ENCODE measurements around the gene ALOX5.

The ALOX5 gene

DNA sequence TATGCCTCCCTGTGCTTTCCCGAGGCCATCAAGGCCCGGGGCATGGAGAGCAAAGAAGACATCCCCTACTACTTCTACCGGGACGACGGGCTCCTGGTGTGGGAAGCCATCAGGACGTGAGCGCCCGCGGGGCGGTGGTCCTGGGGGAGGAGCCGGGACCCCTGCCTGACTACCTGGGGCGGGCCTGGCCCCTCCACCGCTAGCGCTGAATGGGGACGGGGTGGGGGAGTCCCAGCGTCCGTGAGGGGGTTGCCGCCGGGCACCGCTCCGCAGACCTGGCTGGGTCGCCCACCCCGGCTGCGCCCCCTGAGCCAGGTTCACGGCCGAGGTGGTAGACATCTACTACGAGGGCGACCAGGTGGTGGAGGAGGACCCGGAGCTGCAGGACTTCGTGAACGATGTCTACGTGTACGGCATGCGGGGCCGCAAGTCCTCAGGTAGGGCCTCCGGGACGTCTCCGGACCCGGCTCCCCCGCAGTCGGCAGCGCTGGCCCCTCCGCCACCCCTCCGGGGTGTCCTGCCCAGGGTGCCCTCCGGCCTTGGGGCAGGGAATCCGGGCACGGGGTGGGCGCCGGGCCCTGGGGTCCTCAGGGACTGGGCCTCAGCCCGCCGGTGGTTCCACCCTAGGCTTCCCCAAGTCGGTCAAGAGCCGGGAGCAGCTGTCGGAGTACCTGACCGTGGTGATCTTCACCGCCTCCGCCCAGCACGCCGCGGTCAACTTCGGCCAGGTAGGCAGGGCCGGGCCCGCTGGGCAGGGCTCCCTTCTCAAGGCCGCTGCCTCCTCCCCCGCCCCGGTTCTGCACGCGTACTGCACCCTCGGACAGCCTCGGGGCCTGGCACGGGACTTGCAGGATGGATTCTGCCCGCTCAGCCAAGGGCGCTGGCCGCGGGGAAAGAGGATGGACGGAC, 69.3 kb downstream of the ALOX5 start:
- no peak for DNase-seq (ENCODE audit: low read depth)

DNA sequence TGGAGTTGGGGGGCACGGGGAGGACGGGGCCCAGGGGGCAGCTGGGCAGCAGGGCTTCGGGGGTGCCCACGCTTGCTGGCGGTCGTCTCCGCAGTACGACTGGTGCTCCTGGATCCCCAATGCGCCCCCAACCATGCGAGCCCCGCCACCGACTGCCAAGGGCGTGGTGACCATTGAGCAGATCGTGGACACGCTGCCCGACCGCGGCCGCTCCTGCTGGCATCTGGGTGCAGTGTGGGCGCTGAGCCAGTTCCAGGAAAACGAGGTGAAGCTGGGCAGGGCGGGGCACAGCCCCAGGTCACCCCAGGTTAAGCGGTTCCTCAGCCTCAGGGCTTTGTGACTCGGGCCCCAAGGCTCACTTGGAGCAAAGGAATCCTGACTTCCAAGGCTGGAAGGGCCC, 70.0 kb downstream of the ALOX5 start:
- DNase-seq (ENCODE audit: low read depth) = no peak

DNA sequence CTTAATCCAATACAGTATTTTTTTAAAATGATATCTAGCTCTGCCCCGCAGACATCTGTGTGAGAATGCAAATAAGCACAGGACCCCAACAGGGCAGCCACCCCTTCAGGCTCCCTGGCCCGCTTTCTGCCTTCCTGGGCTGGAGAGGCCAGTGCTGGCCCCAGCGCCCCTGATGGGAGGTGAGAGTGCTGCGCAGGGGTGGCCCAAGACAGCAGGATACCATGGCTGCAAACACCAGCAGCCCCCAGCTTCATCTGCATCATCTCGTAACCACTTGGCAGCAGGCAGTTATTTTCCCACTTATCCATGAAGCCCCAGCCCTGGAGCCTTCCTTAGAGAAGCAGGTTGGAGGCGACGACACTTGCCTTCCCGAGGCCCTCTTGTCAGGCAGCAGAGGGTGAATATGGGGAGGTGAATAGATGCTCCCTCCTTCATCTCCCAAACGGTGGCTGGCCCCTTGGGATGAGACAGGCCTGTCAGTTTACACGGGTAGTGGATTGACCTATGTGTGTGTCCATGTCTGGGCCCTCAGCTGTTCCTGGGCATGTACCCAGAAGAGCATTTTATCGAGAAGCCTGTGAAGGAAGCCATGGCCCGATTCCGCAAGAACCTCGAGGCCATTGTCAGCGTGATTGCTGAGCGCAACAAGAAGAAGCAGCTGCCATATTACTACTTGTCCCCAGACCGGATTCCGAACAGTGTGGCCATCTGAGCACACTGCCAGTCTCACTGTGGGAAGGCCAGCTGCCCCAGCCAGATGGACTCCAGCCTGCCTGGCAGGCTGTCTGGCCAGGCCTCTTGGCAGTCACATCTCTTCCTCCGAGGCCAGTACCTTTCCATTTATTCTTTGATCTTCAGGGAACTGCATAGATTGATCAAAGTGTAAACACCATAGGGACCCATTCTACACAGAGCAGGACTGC, 71.2 kb downstream of the ALOX5 start:
- DNase-seq (ENCODE audit: low read depth) = no peak

DNA sequence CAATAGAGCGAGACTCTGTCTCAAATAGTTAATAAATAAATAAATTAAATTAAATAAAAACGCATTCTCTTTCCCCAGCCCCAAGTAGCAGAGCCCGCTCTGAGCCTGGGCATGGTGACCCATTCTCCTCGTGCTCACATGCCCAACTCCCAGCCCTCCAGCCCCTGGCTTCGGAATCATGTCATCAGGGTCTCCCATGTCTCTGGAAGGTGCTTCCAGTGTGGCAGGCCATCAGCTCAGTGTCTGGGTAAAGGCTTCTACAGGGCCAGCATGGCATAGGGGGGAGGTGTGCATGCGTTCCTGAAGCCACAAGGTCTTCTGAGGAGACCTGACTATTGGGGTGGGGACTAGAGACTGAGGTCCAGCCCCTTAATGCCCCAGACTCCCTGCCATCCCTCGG, 72.8 kb downstream of the ALOX5 start:
- no peak for DNase-seq (ENCODE audit: low read depth)

DNA sequence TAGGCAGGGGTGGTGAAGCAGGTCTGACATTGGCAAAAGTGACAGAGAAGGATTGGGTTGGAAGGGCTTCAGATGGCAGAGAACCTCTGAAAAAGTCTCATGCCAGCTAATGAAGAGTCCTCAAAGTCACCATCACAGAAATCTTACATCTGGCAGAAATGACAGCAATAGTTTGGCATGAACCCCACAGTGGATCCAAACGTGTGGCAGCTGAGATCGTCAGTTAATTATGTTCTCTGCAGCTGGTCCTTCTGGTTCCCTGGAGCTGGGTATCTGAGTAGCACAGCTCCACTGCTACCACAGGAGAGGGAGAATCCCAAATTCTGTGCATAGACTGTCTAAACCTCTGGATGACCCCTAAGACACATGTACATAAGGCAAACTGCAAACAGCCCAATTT, 73.4 kb downstream of the ALOX5 start:
- DNase-seq (ENCODE audit: low read depth) = no peak

DNA sequence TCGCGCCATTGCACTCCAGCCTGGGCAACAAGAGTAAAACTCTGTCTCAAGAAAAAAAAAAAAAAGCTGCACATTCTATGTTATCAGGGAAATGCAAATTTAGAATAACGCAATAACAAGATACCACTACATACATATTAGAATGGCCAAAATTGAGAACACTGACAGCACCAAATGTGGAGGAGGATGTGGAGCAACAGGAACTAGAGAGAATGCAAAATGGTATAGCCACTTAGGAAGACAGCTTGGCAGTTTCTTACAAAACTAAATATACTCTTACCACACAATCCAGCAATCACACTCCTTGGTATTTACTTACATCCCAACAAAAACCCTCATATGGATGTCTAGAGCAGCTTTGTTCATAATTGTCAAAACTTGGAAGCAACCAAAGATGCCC, 76.8 kb downstream of the ALOX5 start:
- no peak for DNase-seq (ENCODE audit: low read depth)

- DNase-seq (ENCODE audit: low read depth) = no peak
Measured at GRCh38 chr10:45451407-45451806, 77.4 kb downstream of the ALOX5 start.

DNA sequence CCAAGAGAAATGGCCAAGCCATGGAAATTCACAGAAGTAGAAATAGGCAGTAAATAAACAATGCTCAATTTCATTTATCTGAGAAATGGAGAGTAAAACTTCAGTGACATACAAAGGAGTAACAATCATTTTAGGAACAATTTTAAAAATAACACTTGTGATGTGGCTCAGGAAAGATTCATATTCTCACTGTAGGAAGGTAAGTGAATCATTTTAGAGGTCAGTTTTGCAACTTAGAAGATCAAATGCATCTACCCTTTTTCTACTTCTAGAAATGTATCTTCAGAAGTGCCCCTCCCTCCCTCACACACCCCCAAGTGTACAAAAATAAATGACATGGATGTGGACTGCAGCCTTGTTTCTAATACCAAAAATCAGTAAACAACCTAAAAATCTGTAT, 78.3 kb downstream of the ALOX5 start:
- no peak for DNase-seq (ENCODE audit: low read depth)

GRCh38 chr10:45452743-45453452, 78.9 kb downstream of the ALOX5 start:
- no peak for DNase-seq (ENCODE audit: low read depth)

GRCh38 chr10:45453639-45454255, 79.7 kb downstream of the ALOX5 start:
- no peak for DNase-seq (ENCODE audit: low read depth)

DNA sequence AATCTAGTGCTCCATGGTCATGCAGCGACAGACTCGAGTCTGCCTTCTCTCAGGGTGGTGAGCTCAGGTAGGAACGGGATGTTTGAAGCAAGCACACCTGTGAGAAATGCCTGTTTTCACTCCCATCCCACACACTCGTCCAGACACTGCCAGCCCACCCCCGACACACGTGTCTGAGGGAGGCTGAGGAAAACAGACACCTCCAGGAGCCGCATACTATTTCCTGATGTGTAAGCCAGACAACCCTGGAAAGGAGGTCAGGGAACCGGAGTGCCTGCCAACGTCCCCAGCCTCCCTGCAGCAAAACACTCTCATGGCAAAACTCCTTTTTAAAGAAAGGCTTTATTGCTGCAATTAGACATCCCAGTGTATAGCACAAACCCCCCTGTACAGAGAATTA, 80.2 kb downstream of the ALOX5 start:
- no peak for DNase-seq (ENCODE audit: low read depth)

GRCh38 chr10:45454859-45455258, 80.8 kb downstream of the ALOX5 start:
- no peak for DNase-seq (ENCODE audit: low read depth)

DNA sequence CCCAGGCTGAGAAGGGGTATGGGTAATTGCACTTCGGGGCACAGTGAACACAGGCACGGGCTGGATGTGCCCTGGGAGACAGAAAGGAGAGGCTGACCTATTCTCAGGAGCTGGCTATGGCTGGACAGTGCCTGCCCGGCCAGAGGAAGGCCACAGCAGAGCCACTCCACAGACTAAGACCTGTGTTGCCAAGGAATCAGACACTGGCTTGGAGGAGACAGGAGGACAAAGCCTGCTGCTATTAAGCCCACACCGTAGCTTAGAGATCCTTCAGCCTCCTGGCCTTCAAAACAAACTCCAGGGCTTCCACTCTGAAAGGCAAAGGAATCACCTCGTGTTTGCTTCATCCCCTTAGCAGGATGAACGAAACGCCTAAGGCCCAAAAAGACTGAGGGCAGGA, 82.2 kb downstream of the ALOX5 start:
- no peak for DNase-seq (ENCODE audit: low read depth)

DNA sequence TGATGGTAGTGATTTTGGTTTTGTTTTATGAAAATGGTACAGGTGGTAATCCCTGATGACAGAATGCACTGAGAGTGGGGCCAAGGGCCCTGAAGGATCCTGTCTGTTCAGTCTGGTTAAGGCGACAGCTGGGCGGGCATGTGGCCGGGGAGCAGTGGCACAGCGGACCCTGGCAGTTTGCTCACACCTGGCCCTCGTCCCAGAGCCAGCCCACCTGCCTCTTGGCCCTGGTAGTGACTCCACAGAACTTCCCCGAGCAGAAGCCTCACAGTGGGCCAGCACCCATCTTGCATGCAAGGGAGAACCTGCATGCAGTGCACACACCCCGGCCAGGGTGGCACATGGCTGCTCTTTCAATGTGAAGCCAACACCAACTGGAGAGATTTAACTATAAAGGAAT, 82.8 kb downstream of the ALOX5 start:
- DNase-seq (ENCODE audit: low read depth) = no peak

- no peak for DNase-seq (ENCODE audit: low read depth)
Measured at GRCh38 chr10:45457487-45457886, 83.5 kb downstream of the ALOX5 start.

GRCh38 chr10:45460235-45460878, 86.3 kb downstream of the ALOX5 start:
- no peak for DNase-seq (ENCODE audit: low read depth)

GRCh38 chr10:45461034-45461433, 87.0 kb downstream of the ALOX5 start:
- DNase-seq (ENCODE audit: low read depth) = no peak

DNA sequence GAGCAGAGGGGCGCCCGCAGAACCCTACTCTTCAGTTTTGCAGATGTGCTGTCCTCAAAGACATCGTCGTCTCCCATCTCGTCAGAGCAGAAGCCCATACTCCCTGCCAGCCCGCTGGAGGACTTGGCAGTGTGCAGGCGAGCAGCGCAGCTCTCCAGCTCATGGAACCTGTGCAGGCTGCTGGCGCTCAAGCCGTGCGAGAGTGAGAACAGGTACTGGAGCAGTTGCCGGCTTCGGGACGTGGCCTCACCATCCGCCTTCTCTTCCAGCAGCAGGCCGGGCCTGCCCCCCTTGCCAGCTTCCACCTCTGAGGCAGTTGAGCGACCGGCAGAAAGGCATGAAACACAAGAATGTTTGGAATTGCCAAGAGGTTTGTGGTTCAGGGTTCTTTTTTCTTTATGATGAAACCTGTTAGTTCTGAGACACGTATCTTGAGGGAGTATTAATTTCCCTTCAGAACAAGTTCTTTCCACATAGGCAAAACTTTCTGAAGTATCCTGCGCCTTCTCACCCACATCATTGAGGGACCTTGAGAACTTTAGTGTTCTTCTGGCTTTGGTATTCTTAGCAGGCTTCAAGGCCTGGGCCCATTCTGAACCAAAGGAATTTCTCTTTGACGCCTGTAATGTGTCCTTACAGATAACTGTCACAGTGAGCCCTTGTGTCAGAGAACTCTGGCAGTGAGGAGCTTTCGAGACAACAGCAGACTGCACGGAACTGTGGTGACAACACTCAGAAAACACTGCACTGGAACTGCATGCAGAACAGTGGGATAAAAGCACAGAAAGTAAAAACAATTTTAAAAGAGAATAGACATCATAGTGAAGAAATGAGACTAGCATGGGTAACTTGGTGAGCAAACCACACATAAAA, 89.5 kb downstream of the ALOX5 start:
- DNase-seq (ENCODE audit: low read depth) = no peak

DNA sequence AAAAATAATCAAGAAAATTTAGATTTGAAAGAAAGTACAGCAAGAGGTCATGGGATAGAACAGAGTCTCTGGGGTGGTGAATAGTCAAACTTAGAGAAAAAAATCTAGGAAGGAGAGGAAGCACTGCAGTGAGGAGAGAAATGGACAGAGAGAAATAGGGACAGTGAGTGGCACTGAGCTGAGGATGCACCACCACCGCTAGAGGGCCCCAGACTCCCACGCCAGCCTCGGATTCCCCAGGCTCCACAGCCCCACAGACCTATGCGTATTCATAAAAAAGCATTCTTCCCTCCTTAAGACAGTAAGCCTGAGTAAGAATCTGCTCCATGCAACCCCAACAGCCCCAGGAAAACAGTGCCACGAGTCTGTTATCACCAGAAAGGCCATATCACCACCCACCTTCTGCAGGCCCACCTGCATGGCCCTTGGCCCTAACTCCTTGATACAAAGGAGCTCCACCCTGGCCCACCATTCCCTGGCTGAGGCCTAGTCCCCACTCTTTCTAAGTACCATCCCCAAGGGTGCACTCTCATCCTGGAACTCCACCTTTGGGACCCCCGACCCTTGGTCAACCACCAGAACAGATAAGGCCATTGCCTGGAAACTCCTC, 91.0 kb downstream of the ALOX5 start:
- DNase-seq (ENCODE audit: low read depth) = peak; percentile 3

- no peak for DNase-seq (ENCODE audit: low read depth)
Measured at GRCh38 chr10:45466784-45467183, 92.8 kb downstream of the ALOX5 start.

All from GM04503 (cell line).